22Rv1 (cell line): ENCODE measurements around the gene ENSA.
"Not testable (repeated sequence)": the region's sequence is repeated elsewhere in the genome, so short reads cannot be mapped to it uniquely, and the experiment has no call there.

Experiments
- CTCF ChIP-seq: fragments of 450-650 bp; IDR thresholded peaks from 2 replicates; pipeline ENCODE4 v1.5.1; 2017; ENCODE audit warnings: mild to moderate bottlenecking
- ZFX ChIP-seq: fragments of 450-650 bp; IDR thresholded peaks from 2 replicates; pipeline ENCODE4 v1.6.1; 2017; ENCODE audit warnings: antibody characterized with exemption, borderline replicate concordance

DNA sequence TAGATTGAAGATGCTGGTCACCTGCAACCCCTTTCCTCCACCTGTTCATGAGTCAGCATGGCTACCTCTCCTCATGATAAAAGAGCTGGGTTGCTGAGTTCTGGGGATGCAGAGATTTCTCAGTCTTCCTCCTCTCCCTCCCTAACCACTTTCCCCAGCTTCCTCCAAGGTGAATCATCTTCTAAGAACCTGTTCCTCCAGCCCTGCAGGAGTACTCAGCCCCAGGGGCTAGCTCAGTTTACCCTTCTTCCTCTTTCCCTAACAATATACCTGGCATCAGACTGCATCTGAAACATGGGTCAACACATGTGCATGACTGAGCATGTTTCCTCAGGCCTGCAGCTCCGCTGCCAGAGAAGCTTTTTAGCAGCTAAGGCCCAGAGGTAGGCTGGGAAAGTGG, 5.3 kb downstream of the ENSA start:
- TF ChIP-seq CTCF, ZFX: not testable (repeated sequence)
